Measurements from ENCODE around the gene CAMK1D. TPM values are rescaled to one million over a fixed set of nuclear protein-coding genes. Genes with fewer than 3 reads are reported as not detected.
A peak's percentile ranks its signal among the peaks of the same experiment; 100 is the strongest.

The CAMK1D gene
- total RNA-seq, 2 donors from 2014 or later = 4.5 to 7.8 TPM

DNA sequence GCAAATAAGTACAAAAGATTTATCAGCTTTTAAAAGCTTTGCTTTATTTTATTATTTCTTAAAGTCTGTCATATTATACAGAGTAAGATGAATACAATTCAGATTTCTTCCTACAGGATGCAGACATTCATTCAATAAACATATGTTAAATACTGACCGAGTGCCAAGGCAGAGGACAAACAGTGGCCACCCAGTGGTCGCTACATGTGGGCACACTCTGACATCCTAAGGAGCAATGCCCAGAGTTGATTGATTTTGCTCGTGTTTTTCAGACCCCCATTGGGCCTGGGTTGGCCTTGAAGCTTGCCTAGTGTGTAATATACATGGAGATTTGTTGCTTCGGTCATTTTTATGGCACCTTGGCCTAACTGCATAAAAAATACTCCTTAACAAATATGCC, 451.0 kb downstream of the CAMK1D start:
- 82 to 88% methylated on average over 2 to 4 of the region's 4 CpGs for WGBS, 2 experiments (ENCODE audit: insufficient coverage in 1 of 2, insufficient read length in 1 of 2)
- peak; percentile 71 for TF ChIP-seq CTCF (conservative IDR thresholded peaks at IDR 0.05)
- Histone ChIP-seq H3K27me3 (ENCODE audit: control insufficient read depth, insufficient read depth, low read length, poor library complexity, severe bottlenecking) (no peaks in the 10 kb centered on the region), H3K4me1 (ENCODE audit: control insufficient read depth, insufficient read depth, low read length) (no peaks in the 10 kb centered on the region), H3K9me3 (ENCODE audit: control insufficient read depth, low read length) (no peaks in the 10 kb centered on the region), H3K27ac (ENCODE audit: low read depth, low read length) (no peak overlapping the region), H3K9ac (ENCODE audit: extremely low read depth, low read length, poor library complexity, severe bottlenecking) (no peak overlapping the region), H3K36me3 (ENCODE audit: control insufficient read depth, insufficient read depth, low read length) (no peaks in the 10 kb centered on the region), H3K4me3 (ENCODE audit: low read length) (no peak overlapping the region)
- Mint-ChIP-seq H3K27me3 (ENCODE audit: insufficient read depth) (no peaks in the 10 kb centered on the region), H3K4me1 (peaks cover 18% of the 10 kb centered on the region), H3K4me3 (no peak overlapping the region), H3K27ac (no peak overlapping the region), H3K9me3 (no peaks in the 10 kb centered on the region), H3K36me3 (ENCODE audit: low read depth) (no peaks in the 10 kb centered on the region)
- DNase-seq = no peak

GRCh38 chr10:12801214-12802087, 452.1 kb downstream of the CAMK1D start:
- Mint-ChIP-seq H3K4me3 (no peak overlapping the region), H3K9me3 (no peaks in the 10 kb centered on the region), H3K27me3 (ENCODE audit: insufficient read depth) (no peaks in the 10 kb centered on the region), H3K4me1 (peaks cover 18% of the 10 kb centered on the region), H3K36me3 (ENCODE audit: low read depth) (no peaks in the 10 kb centered on the region), H3K27ac (no peak overlapping the region)
- Histone ChIP-seq H3K4me1 (ENCODE audit: control insufficient read depth, insufficient read depth, low read length) (no peaks in the 10 kb centered on the region), H3K27ac (ENCODE audit: low read depth, low read length) (no peak overlapping the region), H3K4me3 (ENCODE audit: low read length) (no peak overlapping the region), H3K9me3 (ENCODE audit: control insufficient read depth, low read length) (no peaks in the 10 kb centered on the region), H3K36me3 (ENCODE audit: control insufficient read depth, insufficient read depth, low read length) (no peaks in the 10 kb centered on the region), H3K9ac (ENCODE audit: extremely low read depth, low read length, poor library complexity, severe bottlenecking) (no peak overlapping the region), H3K27me3 (ENCODE audit: control insufficient read depth, insufficient read depth, low read length, poor library complexity, severe bottlenecking) (no peaks in the 10 kb centered on the region)
- 90 to 96% methylated on average over 3 of the region's 3 CpGs for WGBS, 2 experiments (ENCODE audit: insufficient coverage in 1 of 2, insufficient read length in 1 of 2)
- no peak for TF ChIP-seq CTCF (conservative IDR thresholded peaks at IDR 0.05)
- DNase-seq = no peak

DNA sequence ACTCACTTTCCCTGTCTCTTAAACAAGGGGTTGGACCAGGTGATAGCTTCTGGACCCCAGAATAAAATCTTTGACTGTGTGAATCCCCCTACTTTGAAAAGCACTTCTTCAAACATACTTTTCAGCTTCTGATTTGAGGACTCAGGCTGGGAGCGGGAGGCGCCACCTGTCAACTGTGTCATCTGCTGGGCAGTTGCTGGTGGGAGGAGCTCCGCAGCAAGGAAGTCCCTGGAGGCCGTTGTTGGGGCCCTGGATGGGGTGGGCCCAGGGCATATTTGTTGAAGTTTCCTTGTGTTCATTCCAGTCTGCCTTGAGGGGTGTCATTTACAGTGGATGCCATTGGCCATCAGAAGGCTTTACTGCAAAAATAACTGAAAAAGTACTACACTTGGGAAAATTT, 454.4 kb downstream of the CAMK1D start:
- Histone ChIP-seq H3K9ac (ENCODE audit: extremely low read depth, low read length, poor library complexity, severe bottlenecking) (no peak overlapping the region), H3K27me3 (ENCODE audit: control insufficient read depth, insufficient read depth, low read length, poor library complexity, severe bottlenecking) (no peaks in the 10 kb centered on the region), H3K4me3 (ENCODE audit: low read length) (no peak overlapping the region), H3K9me3 (ENCODE audit: control insufficient read depth, low read length) (no peaks in the 10 kb centered on the region), H3K36me3 (ENCODE audit: control insufficient read depth, insufficient read depth, low read length) (no peaks in the 10 kb centered on the region), H3K4me1 (ENCODE audit: control insufficient read depth, insufficient read depth, low read length) (no peaks in the 10 kb centered on the region), H3K27ac (ENCODE audit: low read depth, low read length) (no peak overlapping the region)
- peaks cover 13% of the 10 kb centered on the region for H3K4me1 Mint-ChIP-seq
- no peaks in the 10 kb centered on the region for H3K36me3 Mint-ChIP-seq (ENCODE audit: low read depth)
- no peak for TF ChIP-seq CTCF (conservative IDR thresholded peaks at IDR 0.05)
- no peak overlapping the region for H3K27ac Mint-ChIP-seq
- no peaks in the 10 kb centered on the region for H3K27me3 Mint-ChIP-seq (ENCODE audit: insufficient read depth)
- H3K9me3 Mint-ChIP-seq = no peaks in the 10 kb centered on the region
- DNase-seq = no peak
- H3K4me3 Mint-ChIP-seq = no peak overlapping the region
- WGBS, 2 experiments (ENCODE audit: insufficient coverage in 1 of 2, insufficient read length in 1 of 2) = 66 to 92% methylated on average over 2 to 4 of the region's 4 CpGs

All from endodermal cell (in vitro differentiated cells).